NCI-H460 (cell line): ENCODE measurements around the gene MYCBP. TPM values are rescaled to one million over a fixed set of nuclear protein-coding genes. Genes with fewer than 3 reads are reported as not detected.
"Not testable (repeated sequence)": the region's sequence is repeated elsewhere in the genome, so short reads cannot be mapped to it uniquely, and the experiment has no call there.

Experiments
- DNase-seq: peaks from one replicate; pipeline ENCODE4 v3.0.0-alpha.2; 2016; ENCODE audit warnings: low read depth; ENCODE audit errors: extremely low read depth
- polyA plus RNA-seq: library from polyadenylated mRNA; depleted of rRNA; stranded (reverse); fragments of >200 nt; gene quantifications from 2 replicates; pipeline ENCODE4 v1.2.3, GENCODE V29; 2014; cell fraction: nucleus; rRNA removed
- total RNA-seq: library from RNA; depleted of rRNA; stranded (reverse); fragments of >200 nt; shearing (Covaris generic); gene quantifications from 2 replicates; pipeline ENCODE4 v1.2.3, GENCODE V29; 2014; rRNA removed

Gene MYCBP, protein sequence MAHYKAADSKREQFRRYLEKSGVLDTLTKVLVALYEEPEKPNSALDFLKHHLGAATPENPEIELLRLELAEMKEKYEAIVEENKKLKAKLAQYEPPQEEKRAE
- total RNA-seq, result 15.6 and 17.2 TPM in 2 replicates
- polyA plus RNA-seq, result 20.5 and 38.0 TPM in 2 replicates

DNA sequence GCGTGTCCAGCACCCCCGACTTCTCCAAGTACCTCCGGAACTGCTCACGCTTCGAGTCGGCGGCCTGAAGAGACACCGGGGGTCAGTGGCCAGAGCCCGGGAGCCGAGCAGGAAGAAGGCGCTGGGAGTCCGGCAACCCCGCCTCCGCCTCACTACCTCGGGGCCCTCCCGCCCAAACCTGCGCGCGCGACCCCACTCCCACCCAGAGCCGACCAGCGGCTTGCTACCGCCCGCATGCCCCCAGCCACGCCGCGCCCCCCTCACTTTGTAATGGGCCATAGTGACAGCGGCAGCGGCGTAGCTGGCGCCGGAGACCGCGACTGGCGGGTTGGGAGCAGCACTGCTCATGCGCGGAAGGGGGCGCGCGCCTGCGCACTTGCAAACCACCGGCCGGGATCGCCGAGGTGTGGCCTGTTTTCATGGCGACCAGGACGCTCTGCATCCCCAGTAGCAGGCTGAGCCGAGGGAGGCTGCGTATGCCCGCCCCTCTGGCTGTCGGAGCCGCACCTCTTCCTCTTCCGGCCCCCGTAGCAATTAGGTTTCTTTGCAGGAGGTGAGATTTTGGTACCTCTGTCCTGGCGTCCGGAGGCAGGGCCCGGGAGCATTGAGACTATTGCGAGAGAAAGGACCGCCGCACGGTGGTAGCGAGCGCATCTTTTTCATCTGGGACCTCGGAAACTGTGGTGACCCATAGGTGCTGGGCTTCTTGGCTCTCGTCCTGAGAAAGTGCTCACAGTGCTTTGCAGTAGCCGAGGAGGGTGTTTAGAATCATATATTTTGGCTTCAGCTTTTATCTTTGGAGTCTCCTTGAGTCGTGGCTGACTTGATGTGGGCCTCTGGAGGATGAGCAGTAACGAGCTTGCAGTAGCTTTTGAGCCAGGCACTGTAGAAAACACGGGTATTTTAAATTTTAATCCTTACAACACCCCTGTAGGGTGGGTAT lies at the start of gene MYCBP:
MYCBP (minus strand) TSS at position 322 of the 943 bp plus-strand sequence; CDS start at position 279, 43 bp downstream.
- DNase-seq, result peak; percentile 86

DNA sequence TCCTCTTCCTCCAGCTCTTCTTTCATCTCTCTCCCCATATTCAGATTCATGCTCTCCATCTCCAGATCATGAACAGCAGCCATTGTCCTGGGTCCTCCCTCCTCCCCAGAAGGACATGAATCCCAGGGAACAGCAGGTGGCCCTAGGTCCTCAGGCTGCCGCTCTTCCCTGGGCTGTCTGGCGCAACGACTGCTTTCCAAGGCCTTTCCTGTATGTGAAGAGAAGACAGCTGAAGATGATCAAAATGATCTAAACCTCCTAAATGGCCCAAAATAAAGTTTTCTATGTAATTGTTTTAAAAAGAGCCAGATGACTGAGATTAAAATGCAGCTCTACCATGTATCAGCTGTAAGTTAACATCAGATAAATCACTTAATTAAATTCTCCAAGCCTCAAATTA lies 46.0 kb upstream of the MYCBP start:
- no peak for DNase-seq

DNA sequence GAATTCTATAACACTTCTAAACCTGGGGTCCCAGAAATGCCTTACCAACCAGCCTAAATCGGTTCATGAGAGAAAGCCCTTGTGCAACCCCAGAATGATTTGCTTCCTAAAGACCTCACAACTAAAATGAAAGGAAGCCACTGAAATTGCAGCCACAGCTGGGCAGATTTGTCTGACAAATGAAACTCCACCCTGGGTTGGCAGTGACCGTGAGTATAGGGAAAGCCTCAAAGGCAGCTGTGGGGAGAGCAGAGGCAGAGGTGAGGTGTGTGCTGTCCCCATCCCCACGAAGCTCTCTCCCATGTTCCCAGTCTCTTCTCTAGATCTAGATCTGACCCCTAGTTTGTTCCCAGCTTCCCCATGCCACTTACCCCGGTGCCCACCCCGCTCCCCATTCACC lies 45.4 kb upstream of the MYCBP start:
- no peak for DNase-seq

DNA sequence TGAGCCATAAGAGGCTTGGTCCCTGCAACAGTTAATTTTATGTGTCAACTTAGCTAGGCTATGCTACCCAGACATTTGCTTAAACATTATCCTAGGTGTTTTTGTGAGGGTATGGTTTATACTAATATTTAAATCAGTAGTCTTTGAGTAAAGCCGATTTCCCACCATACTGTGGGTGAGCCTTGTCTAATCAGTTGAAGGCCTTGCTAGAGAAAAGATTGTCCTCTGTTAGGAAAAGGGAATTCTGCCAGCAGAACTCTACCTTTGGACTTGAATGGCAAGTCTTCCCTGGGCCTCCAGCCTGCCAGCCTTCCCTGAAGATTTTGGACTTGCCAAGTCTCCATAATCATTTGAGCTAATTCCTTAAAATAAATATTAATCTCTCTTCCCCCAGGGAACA lies 44.6 kb upstream of the MYCBP start:
- no peak for DNase-seq

DNA sequence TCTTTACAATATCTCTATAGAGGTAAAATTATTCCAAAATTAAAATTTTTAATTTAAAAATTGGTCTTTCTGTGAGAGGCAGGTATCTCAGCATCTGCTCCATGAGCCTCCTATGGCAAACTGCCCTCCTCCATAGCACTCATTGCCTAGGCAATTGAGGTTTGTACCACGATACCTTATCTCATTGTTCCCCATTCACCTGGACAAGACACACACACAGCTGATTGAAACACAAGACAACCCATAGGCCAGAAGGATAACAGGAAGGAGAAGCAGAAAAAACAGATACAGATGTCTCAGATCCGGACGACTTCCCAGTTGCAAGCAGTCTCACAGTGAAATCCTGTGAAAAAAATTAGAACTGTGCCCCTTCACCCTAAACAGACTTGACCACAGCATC lies 44.2 kb upstream of the MYCBP start:
- DNase-seq, result no peak

DNA sequence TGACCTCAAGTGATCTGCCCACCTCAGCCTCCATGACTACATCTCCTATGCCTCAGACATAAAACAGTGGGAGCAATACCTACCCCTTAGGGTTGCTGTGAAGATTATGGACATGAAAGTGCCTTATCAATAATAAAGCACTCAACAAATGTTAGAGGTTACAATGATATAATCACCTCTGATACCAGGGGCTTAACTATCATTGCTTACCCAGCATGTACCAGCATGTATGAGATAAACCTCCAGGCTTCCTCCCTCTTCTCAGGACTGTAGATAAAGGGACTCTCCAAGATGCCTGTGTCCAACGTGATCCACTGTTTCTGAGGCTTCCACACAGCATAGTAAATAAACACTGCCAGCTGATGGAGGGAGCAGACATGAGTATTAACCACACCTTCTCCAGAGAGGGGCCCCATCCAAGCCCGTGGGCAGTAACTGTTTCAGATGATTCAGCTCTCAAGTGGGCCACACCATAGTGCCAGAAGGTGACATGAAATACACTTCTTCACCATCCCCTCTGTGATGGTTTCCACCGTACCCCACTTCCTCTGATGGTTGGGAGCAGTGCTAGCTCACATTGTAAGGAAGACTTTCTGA lies 42.3 kb upstream of the MYCBP start:
- no peak for DNase-seq

DNA sequence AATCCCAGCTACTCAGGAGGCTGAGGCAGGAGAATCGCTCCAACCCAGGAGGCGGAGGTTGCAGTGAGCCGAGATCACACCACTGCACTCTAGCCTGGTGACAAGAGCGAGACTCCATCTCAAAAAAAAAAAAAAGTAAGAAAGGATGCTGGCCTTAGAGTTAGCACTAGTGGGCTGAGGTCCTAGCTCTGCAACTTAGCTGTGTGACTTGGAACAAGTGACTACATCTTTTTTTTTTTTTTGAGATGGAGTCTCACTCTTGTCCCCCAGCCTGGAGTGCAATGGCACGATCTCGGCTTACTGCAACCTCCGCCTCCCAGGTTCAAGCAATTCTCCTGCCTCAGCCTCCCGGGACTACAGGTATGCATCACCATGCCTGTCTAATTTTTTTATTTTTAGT lies 41.8 kb upstream of the MYCBP start:
- not testable (repeated sequence) for DNase-seq

DNA sequence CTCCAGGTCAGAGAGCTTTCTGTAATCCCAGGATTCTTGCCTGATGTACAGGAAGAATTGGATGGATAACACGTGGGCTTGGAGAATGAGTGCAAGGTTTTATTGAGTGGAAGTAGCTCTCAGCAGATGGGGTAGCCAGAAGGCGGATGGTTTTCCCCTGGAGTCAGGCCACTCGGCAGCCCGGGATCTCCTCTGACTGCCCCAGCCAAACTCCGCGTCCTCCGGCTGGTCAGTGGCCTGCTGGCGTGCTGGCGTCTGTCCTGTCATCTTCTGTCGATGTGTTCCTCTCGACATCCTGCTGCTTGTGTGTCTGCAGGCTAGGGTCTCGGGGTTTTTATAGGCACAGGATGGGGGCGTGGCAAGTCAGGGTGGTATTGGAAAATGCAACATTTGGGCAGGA lies 35.7 kb upstream of the MYCBP start:
- no peak for DNase-seq

DNA sequence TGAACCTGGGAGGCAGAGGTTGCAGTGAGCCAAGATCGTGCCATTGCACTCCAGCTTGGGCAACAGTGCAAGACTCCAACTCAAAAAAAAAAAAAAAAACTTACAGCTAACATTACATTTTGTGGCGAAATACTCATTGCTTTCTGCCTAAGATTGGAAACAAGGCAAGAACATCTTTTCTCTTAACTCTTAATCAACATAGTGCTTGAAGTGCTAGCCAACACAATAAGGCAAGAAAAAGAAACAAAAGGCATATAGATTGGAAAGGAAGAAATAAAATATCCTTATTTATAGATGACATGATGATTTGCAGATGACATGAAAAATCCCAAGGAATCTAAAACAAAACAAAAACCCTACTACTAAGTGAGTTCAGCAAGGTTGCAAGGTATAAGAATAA lies 32.8 kb upstream of the MYCBP start:
- DNase-seq, result no peak

DNA sequence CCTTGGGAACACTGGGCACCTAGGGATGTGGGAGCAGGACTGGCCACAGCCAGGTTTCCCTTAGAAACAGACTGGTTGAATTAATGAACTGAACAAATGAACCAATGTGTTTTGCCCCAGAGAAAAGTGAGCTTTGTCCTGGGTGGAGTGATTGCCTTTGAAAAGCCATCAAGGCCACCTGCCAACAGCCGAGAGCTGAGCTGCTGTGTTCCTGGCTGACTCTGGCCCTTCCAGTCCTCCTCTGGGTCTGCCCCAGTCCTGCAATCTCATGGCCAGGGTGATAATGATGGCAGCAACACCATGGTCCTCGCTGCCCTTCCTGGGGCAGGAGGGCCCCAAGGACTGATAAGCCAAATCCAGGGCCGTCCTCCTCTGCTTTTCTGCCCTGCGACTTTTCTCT lies 26.4 kb upstream of the MYCBP start:
- DNase-seq, result no peak

DNA sequence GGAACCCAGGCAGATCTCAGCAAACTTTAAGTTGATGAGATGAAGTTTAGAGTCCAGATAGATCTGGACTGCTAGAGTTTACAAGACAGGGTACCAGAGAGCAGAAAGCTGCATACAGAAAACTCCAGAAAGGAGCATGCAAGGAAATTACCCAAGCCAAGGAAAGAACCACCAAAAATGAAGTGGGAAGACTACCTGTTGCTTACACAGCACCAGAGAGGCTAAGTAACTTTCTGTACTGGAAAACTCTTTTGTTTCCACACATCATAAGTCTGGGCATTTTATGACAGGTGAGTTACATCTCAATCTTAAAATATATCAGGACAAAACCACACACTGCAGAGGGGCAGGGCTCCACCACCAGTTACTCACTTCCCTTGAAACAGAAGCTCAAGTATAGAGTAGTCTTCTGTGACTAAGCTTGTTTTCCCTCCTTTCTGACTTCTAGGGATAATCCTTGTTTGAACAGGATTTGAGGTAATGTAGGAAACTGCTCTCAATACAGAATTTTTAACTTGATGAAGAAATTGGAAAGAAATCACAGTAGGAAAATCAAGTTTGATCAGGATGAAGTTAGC lies 25.6 kb upstream of the MYCBP start:
- DNase-seq, result no peak

DNA sequence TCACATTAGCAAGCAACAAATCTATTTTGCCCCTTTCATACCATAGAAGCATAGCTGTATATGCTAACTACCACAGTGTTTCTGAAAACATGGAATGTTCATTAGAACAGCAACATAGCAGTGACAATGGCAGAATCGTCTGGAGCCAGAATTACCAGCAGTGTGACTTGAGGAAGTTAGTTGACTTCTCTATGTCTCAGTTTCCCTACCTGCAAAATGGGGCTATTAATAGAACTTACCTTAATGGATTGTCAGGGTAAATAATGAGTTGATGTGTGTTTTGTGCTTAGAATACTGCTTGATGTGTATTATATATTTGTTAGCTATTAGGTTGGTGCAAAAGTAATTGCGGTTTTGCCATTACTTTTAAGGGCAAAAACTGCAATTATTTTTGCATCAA lies 23.0 kb upstream of the MYCBP start:
- DNase-seq, result no peak

DNA sequence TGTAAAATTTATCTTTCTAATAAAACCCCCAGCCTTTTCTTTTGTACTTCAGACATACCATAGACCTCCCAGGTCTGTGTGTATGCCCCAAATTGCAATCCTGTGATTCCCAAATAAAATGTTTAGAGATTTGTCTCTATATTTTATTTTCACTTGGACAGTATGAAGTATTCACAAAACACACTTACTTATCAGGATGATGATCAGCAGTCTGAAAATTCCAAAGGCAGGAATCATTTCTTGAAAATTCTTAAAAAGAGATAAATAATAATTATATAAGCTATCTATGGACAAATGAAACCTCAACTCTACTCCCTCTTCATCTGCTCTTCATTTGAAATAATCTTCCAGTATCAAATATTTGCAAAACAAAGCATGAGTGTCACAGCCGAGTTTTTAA lies 19.8 kb upstream of the MYCBP start:
- DNase-seq, result no peak

DNA sequence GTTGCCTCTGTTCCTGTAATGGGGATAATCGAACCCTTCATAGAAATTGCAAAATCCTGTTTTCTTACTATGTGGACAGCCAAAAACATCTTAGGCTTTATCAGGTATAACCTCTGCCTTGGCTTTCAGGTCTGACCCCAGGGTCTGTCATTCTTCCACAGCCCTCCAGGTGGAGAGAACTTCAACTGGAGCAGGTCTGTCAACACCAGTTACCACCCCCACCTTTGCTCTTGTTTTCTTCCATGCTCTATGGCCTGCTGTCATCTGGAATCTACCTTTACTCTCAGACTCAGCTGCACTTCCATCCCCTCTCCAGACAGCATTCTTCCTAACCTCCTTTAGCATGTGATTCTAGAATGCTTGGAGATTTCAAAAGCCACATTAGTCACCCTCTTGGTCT lies 18.6 kb upstream of the MYCBP start:
- DNase-seq, result no peak

DNA sequence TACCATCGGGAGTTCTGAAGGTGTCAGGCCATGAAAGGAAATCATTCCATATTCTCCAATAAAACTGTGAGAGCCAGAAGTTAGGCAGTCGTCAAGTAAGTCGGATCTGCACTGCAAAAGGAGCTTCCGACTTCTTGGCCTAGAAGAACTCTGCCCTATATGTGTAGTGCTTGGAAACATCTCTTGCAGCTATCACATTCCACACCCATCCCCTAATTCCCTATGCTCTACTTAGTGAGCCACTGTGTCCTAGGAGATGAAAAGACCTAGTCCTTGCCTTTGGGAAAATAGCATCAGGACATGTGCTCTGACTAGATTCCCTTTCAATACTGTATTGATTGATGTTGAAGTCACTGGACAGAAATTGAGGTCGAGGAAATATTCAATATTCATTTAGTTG lies 16.4 kb upstream of the MYCBP start:
- DNase-seq, result no peak

DNA sequence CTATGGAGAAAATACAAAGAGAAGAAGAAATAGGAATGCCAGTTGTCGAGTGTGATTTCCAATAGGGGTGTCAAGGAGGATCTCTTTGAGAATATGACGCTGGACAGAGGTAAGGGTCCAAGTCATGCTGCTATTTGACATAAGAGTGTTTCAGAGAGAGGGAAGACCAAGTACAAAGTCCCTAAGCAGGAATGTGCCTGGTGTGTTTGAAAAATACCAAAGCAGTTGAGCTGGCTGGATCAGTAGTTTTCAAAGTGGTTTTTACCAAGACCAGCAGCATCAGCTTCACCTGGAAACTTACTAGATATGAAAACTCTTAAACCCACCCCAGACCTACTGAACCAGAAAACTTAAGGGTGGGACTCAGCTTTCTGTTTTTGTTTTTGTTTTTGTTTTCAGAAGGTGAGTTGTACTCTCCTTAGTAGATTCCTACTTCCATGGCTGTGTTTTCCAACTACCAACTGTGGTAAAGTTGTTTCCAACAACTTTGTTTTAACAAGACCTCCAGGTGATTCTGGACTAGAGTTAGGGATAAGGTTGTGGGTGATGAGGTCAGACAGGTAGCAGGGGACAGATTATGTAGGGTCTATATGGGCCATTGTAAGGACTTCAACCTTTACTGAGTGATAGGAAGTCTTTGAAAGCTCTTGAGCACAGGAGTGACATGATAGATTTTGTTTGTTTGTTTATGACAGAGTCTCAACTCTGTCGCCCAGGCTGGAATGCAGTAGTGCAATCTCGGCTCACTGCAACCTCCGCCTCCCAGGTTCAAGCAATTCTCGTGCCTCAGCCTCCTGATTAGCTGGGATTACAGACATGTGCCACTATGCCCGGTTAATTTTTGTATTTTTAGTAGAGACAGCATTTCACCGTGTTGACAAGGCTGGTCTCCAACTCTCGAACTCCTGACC lies 15.5 kb upstream of the MYCBP start:
- DNase-seq, result no peak

DNA sequence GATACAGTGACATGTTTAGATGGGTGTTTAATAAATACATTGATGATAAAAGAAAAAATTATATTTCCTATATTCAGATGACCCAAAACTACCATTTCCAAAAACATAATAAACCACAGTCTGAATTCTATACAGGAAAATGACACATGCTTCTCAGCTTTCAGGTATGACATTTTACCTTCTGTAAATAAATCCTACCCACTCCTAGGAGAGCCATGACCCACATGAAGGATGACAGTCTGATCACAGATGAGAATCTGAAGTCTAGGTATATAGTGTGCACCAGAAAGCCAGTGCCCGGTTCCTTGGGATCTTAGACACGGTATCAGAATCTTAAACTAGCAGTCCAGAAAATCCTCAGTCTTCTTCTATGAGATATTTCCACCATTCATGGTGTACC lies 11.9 kb upstream of the MYCBP start:
- no peak for DNase-seq

DNA sequence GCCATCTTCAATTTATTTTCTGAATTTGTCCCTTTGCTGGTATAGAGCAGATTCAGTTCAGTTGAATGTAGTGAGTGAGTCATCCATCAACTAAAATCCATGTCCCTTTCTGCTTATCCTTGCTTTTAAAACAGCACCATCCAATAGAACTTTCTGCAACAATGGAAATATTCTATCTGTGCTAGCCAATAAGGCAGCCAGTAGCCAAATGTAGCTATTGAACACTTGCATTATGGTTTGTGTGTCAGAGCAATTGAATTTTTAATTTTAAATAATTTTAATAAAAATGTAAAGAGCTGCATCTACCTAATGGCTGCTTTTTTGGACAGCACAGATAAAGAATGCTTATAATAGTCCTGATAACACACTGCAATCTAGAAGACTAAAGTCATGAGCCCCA lies 8.3 kb upstream of the MYCBP start, which contains the start of gene GJA9:
GJA9 (minus strand) TSS at position 101 of the 400 bp plus-strand sequence. CDS start 5,489 bp downstream, outside the sequence.
- no peak for DNase-seq

DNA sequence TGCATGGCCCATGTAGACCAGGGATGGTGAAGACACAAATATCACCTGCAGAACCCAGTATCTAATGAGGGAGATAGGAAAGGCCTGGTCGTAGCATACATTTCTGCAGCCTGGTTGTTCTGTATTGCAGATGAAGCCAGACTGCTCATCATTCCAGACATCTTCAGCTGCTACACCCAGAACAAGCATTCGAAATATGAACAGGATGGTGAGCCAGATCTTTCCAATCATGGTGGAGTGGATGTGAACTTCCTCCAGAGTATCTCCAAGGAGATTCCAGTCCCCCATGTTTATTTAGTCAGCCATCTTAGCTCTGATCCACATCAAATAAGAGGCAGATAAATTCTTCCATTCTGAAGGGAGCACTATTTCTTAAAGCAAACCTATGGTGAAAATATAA lies 2.7 kb upstream of the MYCBP start:
- no peak for DNase-seq

DNA sequence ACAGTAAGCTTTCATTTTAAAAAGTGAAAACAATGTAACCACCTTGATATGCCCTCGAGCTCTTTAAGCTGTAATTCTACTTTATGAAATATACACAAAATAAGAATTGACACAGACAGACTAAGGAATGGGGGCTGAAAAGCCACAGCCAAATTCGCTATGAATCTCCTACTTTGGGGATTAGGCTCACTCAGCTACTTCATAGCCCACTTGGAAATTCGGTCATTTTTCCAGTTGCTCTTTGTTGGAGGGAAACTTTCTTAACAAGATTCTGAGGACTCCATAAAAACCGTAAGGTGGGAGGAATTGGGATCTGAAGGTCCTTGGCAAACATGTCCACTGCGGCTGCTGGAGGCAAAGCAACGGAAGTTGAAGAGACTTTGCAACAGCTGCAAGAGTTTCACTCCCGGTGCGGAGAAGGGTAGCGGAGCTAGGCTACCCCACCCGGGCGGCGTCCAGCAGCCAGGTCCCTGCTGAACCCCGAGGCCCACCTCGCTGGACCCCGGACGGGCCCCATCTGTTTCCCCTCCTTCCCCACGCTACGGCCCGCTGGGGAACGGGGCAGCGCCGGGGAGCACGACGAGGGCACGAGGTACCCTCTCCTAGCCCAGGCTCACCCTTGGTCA lies 634 bp downstream of the MYCBP start:
- no peak for DNase-seq
